HG03175 (cell line): ENCODE results near the gene CYP2W1.
A peak's percentile ranks its signal among the peaks of the same experiment; 100 is the strongest.
"Not testable (repeated sequence)": the region's sequence is repeated elsewhere in the genome, so short reads cannot be mapped to it uniquely, and the experiment has no call there.

Experiments
- ATAC-seq: cut with Tn5 transposase; IDR thresholded peaks from one replicate; pipeline ENCODE4 v1.9.1; 2021; ENCODE audit warnings: mild to moderate bottlenecking, moderate library complexity; ENCODE audit not compliant: unreplicated experiment

Gene CYP2W1

DNA sequence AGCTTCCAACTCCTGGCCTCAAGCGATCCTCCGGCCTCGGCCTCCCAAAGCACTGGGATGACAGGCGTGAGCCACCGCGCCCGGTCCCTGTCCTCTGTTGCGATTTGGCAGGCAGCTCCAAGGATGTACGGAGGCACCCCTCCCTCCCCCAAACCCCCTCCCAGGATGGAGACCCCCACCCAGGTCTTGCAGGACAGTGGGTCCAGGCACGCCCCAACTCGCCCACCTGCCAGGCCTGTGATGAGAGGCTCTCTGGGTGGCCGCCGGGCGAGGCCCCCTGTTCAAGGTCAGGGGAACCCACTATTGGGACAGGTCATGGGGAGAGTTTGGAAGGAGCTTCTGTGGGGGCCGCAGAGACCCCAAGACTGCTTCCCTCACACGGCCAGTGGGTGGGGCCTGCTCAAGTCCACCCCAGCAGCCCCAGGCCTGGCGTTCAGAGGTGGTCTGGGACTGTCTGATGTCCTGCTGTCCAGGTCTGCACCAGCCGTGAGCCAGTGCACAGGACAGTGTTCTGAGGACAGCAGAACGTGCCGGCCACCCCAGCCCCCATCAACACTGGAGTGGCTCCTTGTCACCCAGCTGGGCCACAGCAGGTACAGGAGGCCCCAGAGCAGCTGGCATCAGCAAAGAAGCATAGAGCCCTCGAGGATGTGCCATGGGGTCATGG is 31.0 kb upstream of the CYP2W1 start:
- ATAC-seq, result no peak

DNA sequence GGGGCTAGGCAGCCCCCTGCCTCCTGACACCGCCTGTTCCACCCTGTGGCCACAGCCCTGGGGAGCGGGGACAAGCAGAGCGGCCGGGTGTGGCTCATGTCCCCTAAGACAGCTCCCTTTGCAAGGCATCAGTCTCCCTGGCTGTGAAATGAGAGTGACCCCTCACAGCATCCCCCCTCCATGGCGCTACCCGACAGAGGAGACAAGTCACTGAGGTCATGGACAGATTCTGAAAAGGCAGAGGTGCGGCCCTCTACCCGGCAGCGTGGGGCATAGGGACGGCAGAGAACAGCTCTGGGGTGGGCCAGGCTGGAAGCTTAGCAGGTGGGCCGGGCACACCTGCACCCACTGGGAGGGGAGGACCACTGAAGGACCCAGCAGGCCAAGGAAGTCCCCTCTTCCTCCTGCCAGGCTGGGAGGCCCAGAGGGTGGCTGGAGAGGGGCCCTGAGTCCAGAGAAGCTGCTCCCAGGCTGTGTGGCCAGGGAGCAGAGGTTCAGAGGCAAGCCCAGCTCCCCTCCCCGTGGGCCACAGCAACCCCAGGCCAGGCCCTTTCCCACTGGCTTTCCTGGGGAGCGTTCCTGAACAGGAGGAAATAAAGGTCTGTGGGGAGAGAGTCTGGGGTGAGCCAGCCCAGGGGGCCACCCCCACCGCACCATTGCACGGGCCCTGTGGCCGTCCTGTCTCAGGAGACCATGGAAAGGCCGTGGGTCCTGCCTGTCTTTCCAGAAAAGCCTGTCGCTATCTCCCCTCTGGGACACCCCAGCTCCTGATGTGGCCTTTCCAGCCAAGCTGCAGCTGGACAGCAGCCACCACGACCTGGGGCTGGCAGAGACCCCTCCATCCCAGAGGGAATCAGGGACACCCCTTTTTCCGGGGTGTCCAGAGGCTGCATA is 30.2 kb upstream of the CYP2W1 start:
- no peak for ATAC-seq

DNA sequence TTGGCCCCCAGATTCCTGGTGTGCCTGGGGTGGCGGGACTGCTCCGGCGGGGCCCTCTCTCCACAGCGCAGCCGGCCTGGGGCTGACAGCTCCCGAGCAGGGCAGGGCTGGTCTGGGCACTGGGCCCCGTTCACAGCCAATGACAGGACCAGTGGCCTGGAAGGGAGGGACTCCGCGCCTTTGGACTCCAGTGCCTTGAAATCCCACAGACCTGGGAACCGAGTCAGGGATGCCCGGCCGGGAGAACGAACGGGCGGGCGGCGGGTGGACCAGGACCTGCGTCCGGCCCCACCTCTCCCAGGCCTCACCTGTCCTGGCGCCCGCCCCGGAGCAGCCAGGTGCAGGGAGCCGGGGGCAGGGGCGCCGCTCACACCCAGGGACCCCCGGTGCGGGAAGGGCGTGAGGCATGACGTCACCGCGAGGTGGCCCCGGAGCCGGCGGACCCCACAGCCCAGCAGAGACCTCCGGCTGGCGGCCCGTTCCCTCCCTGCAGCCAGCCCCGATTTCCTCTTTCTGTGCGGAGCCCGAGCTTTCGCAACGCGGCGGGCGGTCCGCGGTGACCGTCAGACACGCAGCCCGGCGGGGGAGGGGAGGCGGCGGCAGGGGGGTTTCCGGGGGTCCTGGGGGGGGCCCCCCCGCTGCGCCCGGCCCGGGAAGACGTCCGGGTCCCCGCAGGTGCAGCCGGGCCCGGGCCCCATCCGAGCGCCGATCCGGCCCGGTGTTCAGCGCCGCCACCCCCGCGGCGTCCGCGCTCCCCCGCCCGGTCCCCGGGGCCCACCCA is 29.2 kb upstream of the CYP2W1 start:
- peak; percentile 21 for ATAC-seq

DNA sequence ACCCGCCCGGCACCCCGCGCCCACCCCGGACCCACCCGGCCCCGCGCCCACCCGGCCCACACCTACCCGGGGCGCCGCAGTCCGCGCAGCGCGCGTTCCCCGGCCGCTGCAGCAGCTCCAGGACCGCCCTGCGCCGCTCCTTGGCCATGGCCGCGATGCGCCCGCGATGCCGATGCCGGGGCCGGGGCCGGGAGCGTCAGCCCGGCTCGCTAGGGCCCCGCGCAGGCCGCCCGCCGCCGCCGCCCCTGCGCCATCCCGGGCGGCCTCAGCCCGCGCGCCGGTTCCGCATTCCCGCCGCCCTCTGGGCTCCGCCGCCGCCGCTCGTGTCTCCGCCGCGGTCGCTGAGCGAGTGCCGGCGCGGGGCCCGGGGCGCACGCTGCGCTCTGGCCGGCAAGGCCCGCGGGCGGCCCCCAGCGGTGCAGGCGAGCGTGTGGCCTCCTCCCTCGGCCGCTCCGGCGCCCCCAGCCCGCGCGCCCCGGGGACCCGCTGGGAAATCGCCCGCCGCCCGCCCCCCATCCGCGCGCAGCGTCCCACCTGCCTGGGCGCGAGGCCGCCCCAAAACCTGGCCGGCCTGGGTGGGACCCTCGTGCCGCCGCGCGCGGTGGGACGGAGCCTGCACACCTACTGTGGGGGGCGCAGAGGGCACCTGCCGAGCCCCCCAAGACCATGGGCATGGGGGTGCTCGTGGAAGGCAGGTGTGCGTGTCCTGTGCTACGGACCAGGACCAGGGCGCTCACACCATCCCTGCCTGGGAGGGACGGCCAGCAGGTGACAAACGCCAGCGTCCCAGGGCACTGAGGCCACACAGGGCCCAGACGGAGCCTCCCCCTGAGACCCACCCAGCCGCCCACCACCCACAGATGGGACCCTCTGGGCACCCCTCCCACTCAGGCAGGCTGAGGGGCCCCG is 28.4 kb upstream of the CYP2W1 start, which contains the start of gene ADAP1:
TSS of gene ADAP1 (minus strand) at position 351 of the 909 bp plus-strand sequence. CDS start at position 148, 203 bp downstream.
- peak; percentile 56 for ATAC-seq

DNA sequence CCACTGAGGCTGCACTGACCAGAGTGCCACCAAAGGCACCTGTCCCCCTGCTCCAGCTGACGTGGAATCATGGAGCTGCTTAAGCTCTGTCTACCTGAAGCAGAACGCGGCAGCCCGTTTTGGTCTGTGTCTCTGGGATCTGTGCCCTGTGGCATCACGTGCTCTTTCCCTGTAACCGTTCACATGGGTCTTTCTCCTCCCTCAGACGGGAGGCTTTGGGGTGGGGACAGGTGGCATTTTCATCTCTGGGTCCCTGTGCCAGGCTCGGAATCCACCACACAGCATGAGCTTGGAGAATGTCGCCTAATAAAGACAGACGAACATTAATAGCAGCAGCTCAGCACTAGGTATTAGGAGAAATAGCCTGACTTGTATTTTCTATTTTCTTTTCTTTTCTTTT is 26.9 kb upstream of the CYP2W1 start:
- no peak for ATAC-seq

DNA sequence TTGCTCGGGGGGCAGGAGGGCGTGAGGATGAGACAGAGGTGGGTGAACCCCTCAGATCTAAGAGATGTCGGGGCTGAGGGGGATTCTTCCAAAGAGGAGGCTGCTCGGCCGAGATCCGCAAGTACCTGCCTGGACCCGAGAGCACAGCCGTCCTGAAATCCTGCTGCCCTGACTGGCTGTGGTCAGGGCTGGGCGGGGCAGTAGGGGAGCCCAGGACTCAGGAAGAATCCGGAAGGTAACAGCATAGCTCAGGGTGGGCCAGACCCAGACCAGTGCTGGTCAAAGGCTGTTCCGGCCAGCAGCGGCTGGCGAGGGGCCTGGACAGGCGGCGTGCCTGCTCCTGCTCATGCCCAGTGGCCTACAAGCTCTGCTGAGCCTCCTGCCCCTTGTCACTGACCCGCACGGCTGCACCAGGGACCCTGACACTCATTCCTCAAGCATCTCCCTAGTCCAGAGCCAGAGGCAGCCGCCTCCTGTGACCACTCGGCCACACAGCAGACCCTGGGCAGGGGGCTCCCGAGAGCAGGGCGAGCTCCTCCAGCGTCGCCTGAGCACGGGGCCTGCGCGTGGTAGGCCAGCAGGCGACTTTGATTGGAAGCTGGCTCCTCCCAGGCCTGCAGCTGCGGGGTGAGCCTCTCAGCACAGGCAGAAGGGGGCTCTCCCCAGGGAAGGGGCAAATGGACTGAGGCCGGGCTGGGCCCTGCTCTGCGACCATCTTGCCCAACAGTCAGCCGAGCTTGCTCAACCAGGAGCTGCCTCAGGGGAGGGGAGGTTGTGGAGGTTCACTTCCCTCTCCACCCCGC is 25.4 kb upstream of the CYP2W1 start:
- no peak for ATAC-seq

DNA sequence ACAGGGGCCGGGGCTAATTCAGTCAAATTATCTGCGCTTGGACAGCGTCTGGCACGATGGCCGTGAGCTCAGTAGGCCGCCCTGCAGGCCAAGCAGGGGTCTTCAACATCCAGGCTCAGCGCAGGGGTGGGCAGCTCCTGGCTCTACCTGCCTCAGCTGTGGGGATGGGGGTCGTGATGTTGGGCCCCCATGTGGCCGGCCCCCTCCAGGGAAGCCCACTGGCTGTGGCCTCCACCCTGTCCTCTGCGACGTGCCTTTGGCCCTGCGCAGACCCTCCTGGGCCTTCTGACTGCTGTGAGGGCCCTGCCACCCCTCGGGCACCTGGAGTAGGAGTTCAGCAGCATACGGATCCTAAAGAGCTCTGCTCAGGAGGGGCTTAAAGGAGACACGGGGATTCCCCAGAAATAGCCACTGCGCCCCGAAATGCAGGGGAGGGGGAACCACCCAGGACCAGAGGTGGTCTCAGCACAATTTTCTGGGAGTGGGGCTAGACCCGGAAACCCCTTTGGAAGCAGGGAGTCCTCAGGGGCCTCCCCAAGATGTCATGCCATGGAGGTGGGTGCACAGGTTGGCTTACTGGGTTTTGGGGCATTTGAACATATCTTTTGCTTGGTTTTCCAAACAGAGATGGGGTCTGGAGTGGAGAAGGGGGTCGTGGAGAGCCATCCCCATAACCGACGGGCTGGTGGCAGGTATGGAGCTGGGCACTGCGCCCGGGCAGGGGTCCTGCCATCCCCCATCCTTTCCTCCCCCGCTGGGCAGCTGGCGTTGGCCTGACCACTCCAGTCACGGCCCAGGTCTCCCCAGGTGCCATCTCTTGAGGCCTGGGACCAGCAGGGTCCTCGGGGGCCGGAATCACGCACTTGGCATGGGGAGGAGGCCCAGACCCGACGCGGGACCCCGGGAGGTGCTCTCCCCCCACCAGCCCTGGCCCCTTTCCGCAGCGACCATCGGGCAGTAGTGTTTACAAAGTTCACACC is 24.5 kb upstream of the CYP2W1 start:
- ATAC-seq, result no peak

DNA sequence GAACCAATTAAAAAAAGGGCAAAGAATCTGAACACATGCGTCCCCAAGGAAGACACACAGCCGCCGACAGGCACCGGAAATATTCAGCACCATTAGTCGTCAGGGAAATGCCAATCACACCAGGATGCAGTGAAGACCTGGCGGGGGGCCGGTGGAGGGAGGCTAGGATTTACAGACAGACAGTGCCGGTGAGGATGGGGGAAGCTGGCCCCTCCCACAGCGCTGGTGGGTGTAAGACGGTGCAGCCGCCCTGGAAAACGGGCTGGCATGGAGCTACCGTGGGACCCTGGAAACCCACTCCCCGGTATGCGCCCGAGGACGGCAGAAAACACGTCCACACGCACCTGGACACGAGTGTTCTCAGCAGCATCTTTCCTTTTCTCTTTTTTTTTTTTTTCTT is 23.7 kb upstream of the CYP2W1 start:
- ATAC-seq, result no peak

DNA sequence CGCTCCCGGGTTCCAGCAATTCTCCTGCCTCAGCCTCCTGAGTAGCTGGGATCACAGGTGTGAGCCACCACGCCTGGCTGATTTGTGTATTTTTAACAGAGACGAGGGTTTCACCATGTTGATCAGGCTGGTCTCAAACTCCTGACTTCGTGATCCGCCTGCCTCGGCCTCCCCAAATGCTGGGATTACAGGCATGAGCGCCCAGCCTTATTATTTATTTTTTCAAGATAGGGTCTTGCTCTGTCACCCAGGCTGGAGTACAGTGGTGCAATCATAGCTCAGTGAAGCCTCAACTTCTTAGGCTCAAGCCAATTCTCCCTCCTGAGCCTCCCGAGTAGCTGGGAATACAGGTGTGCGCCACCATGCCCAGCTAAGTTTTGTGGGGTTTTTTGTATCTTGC is 23.2 kb upstream of the CYP2W1 start:
- ATAC-seq, result not testable (repeated sequence)

DNA sequence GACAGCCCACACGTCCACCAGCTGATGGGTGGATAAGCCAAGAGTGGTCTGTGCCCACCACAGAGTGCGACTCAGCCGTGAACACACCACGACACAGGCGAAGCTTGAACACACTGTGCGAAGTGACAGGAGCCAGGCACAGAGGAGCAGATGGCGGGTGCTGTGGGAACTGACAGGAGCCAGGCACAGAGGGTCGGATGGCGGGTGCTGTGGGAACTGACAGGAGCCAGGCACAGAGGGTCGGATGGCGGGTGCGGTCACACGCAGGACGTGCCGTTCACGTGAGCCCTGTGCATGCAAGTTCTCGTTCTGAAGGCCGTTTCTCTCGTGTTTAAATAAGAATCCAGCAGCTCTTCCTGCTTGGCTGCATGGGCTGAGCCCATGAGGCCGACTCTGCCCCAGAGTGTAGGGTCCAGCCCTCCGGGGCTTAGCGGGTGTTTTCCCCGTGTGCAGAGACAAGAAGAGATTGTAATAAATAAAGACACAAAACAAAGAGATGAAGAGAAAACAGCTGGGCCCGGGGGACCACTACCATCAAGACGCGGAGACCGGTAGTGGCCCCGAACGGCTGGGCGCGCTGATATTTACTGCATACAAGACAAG is 22.6 kb upstream of the CYP2W1 start:
- no peak for ATAC-seq

DNA sequence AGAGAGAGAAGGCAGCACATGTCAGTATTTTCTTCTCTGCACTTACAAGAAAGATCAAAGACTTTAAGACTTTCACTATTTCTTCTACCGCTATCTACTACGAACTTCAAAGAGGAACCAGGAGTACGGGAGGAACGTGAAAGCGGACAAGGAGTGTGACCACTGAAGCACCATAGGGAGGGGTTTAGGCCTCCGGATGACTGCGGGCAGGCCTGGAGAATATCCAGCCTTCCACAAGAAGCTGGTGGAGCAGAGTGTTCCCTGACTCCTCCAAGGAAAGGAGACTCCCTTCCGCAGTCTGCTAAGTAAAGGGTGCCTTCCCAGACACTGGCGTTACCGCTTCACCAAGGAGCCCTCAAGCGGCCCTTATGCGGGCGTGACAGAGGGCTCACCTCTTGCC is 22.0 kb upstream of the CYP2W1 start:
- not testable (repeated sequence) for ATAC-seq

DNA sequence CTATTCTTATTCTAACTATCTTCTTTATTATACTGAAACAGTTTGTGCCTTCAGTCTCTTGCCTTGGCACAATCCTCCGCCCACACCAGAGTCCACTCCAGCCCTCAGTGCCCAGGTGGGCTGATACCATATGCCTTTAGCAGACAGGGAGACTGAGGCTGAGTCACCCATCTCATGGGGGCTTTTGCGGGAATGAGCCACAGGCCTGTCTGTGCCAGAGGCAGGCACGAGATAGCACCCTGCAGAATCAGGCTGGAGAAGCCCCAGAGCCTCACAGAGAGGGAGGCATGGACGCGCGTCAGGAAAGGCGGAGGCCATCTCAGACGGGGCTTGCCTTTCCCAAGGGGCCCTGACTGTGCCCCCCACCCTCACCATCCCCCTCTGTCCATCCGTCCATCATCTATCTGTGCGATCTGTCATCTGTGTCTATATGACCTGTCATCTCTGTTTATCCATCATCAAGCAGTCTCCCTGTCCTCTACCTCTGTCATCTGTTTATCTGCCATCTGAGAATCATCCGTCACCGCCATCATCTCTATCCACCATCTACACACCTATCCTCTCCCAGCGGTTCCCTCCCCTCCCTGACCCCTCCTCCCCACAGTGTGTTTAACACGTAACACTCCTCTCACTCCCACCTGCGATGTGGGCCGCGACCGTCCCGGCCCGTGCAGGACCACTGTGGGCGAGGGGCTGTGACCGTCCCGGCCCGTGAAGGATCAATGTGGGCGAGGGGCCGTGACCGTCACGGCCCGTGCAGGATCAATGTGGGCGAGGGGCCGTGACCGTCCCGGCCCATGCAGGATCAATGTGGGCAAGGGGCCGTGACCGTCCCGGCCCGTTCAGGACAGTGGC is 21.2 kb upstream of the CYP2W1 start:
- no peak for ATAC-seq

DNA sequence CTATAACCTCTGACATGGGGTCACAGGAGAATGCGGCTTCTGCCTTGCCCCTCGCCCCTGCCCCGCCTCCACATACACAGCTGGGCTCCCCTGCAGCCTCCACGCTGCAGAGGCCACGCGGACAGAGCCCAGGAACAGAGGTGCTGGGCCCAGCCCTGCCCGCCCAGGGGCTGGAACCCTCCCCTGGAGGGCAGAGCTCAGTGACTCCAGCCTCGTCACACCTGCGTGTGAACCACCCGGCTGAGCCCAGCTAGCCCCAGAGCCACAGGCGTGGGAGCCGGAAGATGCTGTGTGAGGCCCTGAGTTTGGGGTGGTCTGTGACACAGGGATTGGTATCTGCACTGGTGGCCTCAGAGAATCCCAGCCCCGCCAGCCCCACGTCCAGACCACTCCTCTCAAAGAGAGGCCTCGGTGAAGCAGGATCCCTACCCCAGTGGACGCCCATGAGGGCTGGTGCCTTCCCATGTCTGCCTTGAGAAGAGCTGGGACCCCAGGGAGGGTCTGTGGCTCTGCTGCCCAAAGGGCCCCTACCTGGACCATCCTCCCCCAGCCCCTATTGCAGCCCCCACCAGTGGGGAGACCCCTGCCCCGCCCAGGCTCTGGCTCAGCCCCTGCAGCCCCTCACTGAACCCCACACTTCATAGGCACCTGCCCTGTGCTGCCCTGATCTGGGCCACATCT is 20.4 kb upstream of the CYP2W1 start:
- ATAC-seq, result no peak

DNA sequence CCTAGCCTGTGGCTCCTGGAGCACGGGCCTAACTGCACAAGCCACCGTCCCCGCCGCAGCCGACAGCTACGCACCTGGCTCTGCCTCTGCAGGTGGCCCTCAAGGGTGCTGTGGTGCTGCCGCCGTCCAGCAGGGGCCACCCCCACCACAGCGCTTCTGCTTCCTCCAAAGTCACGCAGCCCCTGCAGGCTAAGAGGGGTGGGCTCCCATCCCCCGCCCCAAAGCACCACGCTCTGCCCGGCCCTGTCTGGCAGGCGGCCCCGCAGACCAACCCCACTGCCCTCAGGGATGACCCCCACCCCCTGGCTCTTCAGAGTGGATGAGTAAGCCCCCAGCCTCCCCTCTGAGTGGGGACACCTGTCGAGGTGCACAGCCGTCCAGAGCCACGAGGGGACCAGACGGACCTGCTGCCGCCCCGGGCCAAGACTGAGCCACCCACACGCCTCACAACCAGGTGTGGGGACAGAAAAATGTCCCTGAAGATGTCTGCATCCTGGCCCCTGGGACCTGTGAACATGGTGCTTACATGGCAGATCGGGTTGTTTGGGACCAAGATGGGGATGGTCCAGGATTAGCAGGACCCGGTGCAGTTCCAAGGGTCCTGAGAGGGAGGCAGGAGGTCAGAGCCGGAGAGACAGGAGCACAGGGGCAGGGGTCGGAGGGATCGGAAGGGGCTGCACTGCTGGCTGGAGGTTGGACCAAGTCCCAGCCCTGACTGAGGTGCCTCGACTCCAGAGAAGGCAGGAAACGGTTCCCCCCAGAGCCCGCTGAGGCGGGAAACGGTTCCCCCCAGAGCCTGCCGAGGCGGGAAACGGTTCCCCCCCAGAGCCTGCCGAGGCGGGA is 19.5 kb upstream of the CYP2W1 start:
- no peak for ATAC-seq

DNA sequence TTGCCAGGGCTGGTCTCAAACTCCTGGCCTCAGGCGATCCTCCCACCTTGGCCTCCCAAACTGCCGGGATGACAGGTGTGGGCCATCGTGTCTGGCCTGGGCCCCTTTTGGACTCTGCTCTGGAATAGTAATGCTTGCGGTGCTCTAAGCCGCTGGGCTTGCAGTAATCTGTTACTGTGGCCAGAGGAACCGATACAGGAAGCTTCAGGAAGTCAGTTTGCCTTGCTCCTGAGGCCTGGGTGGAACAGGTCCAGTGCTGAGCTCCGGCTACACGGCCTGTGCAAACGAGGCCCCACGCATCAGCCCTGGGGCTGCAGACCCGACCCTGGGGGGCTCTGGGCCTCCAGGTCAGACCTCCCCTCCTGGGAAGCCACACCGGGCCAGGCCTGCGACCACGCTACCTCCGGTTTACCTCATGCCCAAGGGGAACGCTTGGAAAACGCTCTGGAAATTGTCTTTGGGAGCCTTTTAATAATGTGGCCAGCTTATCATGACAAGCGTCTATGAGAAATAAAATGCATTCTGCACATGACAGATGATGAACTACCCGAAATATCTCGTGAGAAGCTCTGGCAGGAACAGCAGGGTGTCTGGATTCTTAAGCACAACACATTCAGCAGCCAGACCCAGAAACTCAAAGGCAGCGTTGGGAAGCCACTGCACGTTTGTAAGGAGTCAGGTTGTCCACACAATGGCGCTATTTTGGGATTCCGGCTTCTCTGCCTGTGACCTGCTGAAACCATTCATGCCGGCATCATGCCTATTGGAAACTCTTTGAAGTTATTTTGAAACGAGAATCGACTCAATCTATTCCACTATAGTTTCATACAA is 18.4 kb upstream of the CYP2W1 start:
- no peak for ATAC-seq
